ENCODE results near the gene TASP1.

The TASP1 gene

GRCh38 chr20:13571662-13572061, 67.1 kb downstream of the TASP1 start:
- DNase-seq (ENCODE audit: low spot score), result no peak

GRCh38 chr20:13567663-13568062, 71.1 kb downstream of the TASP1 start:
- no peak for DNase-seq (ENCODE audit: low spot score)

- no peak for DNase-seq (ENCODE audit: low spot score)
Observed at GRCh38 chr20:13563854-13564253, 74.9 kb downstream of the TASP1 start.

GRCh38 chr20:13554706-13555105, 84.0 kb downstream of the TASP1 start:
- no peak for DNase-seq (ENCODE audit: low spot score)

- DNase-seq (ENCODE audit: low spot score), result no peak
Observed at GRCh38 chr20:13554076-13554475, 84.7 kb downstream of the TASP1 start.

GRCh38 chr20:13552061-13552460, 86.7 kb downstream of the TASP1 start:
- no peak for DNase-seq (ENCODE audit: low spot score)

DNA sequence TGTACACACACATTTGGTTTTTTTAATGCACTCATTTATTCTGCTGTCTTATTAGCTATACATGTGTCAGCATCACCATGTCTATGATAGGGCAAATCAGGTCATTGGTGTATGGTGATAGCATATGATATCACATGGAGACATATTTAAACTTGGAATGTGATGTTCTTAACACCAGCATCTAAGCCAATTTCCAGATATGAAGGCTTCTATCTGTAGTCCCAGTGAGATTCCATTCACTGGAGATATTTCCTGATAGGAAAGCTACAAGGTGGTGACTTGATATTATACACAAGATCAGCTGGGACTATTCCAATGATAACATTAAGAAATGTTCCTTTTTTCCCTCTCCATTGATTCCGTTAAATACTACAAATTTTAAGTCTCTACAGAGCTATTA, 89.3 kb downstream of the TASP1 start:
- DNase-seq (ENCODE audit: low spot score), result no peak

- DNase-seq (ENCODE audit: low spot score), result peak; percentile 40
Observed at GRCh38 chr20:13546497-13547131, 92.1 kb downstream of the TASP1 start.

GRCh38 chr20:13545790-13546189, 92.9 kb downstream of the TASP1 start:
- DNase-seq (ENCODE audit: low spot score), result no peak

GRCh38 chr20:13543783-13544182, 94.9 kb downstream of the TASP1 start:
- DNase-seq (ENCODE audit: low spot score), result no peak

DNA sequence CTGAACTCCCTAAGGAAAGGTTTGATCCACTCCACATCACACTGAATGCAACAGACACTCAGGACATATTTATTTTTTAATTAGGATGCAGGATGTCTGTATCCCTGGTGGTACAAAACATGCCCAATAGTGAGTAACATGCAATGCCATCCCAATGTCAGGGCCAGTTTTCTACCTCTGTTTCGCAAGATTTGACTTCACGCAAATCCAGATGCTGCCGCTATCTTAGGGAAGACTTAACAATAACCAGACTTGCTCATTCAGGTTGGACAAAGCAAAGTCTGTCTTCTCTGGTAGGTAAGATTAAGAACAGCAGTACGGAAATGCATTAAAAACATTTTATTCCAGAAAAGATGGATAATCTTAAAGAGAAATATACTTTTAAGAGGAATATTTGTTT, 103.1 kb downstream of the TASP1 start:
- DNase-seq (ENCODE audit: low spot score), result no peak

- no peak for DNase-seq (ENCODE audit: low spot score)
Observed at GRCh38 chr20:13533946-13534345, 104.8 kb downstream of the TASP1 start.

DNA sequence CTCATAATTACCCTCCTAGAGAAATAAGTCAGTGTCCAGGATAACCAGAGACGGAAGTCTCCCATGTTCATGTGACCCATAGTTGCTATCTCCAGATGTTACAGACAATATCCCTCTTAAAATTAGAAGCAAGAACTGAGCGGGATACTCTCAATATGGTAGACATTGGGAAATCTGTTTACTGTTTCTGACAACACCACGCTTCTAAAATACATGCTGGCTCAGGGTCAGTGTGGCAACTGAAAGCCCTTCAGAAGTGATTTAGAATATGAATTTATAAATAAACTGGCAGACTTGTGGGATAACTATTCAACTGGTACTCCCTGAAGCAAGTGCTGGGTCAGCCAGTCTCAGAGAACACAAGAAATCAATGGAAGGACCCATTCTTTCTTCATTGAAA, 108.6 kb downstream of the TASP1 start:
- DNase-seq (ENCODE audit: low spot score), result no peak

GRCh38 chr20:13526551-13526950, 112.2 kb downstream of the TASP1 start:
- DNase-seq (ENCODE audit: low spot score), result no peak

- DNase-seq (ENCODE audit: low spot score), result no peak
Observed at GRCh38 chr20:13525225-13525940, 113.3 kb downstream of the TASP1 start.

- no peak for DNase-seq (ENCODE audit: low spot score)
Observed at GRCh38 chr20:13524339-13524738, 114.4 kb downstream of the TASP1 start.

GRCh38 chr20:13517831-13518230, 120.9 kb downstream of the TASP1 start:
- DNase-seq (ENCODE audit: low spot score), result no peak

DNA sequence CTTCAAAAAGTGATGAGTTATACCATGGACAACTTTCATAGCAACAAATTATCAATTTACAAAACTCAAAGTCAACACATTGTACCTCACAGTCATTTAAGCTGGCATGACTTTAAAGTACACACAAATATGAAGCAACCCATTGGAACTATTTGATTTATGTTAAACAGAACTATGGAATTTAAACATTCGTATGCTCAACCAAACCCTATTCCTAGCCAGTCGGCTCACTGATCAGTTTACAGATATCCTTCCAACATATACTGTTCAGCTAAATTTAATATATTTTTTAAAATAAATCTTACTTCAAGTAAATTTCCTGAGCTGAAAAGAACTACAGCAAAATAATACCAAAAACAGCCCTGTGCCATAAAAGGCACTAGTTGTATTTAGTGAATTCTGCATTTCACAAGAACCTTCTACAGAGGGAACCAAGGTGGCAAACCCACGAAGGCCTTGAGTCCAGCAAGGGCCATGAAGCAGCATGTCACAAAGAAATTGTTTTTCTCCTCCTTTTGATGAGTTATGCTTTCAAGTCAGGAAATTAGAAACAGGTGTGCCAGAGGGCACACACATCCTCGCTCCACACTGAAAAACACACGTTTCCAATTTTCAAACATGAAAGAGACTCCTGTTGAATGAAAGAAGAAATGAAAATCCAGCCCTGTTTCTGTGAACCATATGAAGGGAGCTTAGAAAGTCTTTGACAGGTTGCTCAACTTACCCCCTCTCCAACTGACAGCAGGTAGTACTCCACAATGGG, 122.8 kb downstream of the TASP1 start:
- no peak for DNase-seq (ENCODE audit: low spot score)

GRCh38 chr20:13515291-13515690, 123.4 kb downstream of the TASP1 start:
- no peak for DNase-seq (ENCODE audit: low spot score)

GRCh38 chr20:13510837-13511488, 127.8 kb downstream of the TASP1 start:
- DNase-seq (ENCODE audit: low spot score), result no peak

DNA sequence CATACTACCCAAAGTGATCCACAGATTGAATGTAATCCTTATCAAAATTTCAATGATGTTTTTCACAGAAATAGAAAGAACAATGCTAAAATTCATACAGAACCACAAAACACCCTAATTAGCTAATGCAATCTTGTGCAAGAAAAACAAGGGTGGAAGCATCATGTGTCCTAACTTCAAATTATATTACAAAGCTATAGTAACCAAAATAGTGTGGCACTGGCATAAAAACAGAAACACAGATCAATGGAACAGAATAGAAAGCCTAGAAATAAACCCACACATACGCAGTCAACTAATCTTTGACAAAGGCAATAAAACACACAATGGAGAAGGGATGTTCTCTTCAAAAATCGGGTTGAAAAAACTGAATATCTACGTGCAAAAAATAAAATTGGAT, 131.1 kb downstream of the TASP1 start:
- no peak for DNase-seq (ENCODE audit: low spot score)

- no peak for DNase-seq (ENCODE audit: low spot score)
Observed at GRCh38 chr20:13501500-13501899, 137.2 kb downstream of the TASP1 start.

GRCh38 chr20:13494019-13494418, 144.7 kb downstream of the TASP1 start:
- DNase-seq (ENCODE audit: low spot score), result no peak
